HG03097 (cell line): ENCODE results near the gene CALHM1.
"Not testable (repeated sequence)": the region's sequence is repeated elsewhere in the genome, so short reads cannot be mapped to it uniquely, and the experiment has no call there.

ENCODE experiments used
- ATAC-seq: cut with Tn5 transposase; IDR thresholded peaks from one replicate; pipeline ENCODE4 v1.9.1; 2021; ENCODE audit not compliant: unreplicated experiment, low FRiP score

The CALHM1 gene, protein sequence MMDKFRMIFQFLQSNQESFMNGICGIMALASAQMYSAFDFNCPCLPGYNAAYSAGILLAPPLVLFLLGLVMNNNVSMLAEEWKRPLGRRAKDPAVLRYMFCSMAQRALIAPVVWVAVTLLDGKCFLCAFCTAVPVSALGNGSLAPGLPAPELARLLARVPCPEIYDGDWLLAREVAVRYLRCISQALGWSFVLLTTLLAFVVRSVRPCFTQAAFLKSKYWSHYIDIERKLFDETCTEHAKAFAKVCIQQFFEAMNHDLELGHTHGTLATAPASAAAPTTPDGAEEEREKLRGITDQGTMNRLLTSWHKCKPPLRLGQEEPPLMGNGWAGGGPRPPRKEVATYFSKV

DNA sequence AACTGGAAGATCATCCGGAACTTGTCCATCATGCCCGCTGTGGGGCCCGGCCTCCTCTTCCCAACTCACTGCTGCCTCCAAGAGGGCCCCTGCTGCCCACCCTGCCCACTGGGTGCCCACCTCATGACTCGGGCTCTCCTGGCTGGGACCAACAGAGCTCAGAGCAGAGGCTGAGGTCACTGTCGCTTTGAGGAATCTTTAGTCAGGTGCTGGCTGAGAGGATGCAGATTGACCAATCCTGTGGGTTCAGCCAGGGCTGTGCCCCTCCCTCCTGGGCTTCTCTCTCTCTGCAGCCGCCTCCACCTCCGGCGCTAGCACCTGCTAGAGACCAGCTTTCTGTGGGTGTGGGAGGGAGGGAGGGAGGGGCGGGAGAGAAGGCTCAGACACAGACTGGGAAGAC lies at the start of gene CALHM1:
Gene CALHM1 (minus strand): TSS at position 181 of the 400 bp plus-strand sequence. CDS start 149 bp downstream, at position 32.
- no peak for ATAC-seq

DNA sequence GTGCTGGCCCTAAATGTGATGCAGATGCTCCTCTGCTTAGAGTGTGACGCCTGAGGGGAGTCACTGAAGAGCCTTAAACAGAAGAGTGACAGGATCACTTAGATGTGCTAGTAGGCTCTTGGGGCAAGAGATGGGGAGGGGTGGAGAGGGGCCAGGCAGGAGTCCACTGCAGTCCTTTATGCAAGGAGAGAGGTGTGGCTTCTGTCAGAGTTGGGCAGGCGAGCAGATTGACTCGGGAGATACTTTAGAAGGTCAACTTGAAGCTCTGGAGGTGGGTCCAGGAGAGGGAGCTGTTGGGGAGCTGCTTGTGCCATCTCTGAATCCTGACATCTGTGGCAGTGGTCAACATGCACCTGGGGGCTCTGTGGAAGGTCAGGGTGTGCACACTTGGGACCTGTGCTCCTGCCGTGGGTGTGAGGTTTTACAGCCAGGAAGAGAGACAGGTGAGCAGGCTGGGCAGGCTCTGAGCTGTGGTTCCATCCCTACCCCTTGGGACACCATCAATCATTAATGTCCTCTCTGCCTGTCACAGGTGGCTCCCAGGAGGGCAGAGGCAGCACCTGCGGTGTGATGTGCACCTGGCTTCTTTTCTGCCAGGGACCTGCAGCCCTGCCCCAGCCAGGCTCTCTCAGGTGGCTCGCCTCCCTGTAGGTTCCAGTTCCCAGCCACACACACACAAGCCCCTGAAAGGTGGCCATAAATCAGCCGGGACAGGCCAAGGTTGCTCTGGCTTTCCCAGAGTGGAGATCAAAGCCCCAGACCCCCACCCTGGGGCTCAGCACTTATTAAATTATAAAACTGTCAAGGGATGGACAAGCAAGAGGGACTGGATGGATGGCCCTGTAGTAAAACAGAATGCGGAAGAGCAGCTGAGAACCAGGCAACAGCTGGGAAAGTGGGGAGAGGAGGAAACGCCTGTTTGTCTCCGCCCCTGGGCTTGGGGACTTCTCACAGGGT lies 48.8 kb upstream of the CALHM1 start:
- ATAC-seq: no peak

DNA sequence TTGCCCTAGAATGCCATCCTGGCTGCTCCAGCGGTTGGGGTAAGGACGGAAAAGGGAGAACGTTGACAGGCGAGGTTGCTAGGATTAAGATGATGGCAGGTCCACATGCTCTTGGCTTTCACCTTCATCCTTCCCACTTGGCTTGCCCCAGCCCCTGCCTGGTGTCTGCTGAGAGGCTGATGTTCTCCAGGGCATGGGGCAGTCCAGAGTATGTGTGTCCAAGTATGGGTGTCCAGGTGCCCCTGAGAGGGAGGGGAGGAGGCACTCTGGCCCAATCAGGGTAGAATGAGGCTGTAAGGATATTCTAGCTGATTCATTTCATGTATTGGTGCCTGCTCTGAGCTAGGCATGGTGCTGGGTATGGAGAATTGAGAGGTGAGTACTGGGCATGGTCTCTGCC lies 47.4 kb upstream of the CALHM1 start:
- ATAC-seq: no peak

DNA sequence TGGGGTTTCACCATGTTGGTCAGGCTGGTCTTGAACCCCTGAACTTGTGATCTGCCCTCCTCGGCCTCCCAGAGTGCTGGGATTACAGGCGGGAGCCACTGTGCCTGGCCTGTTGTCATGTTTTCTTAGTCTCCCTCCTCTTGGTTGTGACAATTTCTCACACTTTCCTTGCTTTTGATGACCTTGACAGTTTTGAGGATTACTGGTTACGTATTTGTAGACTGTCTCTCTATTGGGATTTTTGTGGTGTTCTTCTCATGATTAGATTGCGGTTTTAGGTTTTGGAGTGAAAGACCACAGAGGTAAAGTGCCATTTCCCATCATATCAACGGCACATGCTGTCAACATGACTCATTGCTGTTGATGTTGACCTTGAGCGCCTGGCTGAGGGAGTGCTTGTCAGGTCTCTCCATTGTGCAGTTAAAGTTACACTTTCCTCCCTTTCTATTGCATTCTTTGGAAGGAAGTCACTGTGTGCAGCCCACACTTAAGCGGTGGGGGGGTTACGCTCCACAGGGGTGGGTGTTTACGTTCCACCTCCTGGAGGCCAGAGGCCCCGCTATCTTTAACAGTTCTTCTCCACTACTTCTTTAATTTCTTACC lies 45.6 kb upstream of the CALHM1 start:
- no peak for ATAC-seq

DNA sequence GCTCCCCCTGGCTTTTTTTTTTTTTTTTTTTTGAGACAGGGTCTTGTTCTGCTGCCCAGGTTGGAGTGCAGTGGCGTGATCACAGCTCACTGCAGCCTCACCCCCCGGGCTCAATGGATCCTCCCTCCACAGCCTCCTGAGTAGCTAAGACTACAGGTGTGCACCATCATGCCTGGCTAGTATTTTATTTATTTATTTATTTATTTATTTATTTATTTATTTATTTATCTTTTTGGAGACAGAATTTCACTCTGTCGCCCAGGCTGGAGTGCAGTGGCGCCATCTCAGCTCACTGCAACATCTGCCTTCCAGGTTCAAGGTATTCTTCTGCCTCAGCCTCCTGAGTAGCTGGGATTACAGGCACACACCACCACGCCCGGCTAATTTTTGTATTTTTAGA lies 45.1 kb upstream of the CALHM1 start:
- not testable (repeated sequence) for ATAC-seq

DNA sequence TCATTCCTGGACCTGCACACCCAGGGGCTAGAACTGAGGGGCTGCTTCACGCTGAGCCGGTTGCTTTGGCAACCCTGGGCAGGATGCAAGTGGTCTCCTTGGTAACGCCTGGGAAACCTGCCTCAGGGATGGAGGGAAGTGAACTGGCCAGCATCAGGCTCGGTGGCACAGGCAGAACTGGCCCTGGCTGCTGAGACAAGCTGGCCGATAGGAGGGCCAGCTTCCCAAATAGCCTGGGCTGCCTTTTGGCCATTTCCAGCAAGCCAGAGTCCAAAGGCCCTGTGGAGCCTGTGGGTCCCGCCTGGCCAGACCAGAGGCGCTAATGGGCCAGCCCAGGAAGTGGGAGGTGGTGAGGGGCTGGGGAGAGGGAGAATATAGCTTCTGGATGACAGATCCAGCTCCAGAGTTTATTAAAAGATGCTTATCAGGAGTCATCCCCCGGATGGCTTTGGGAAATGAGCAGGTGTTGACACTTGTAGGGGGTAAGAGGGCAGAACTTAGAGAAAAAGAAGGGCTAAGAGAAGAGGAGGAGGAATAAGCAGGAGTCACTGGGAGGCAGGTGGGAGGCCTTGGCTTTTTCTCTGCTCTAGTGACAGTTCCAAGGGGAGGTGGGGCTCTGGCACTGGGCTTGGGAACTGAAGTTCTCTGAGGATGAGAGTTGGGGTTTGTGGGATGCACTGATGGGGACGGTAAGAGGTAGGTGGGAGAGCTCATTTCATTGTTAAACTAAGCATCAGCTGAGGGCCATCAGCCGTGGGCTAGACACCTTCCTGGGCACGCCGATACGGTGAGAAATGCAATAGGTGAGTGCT lies 44.4 kb upstream of the CALHM1 start:
- no peak for ATAC-seq

DNA sequence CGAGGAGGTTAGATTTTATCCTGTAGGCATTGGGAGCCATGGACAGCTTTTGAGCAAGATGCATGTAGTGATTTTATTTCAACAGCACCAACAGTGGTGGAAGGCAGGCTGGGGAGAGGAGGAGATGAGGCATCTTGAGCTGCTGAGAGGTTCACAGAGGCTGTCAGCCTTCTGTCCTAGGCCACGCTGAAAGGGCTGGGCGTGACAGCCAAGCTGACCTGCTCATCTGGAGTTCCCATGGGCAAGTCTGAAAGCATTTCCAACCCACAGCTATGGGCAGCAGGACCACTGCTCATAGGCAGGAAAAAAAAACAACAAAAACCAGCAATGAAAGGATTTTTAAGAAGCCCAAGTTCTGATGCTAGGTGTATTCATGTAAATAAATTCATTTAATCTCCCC lies 42.5 kb upstream of the CALHM1 start:
- ATAC-seq: no peak

DNA sequence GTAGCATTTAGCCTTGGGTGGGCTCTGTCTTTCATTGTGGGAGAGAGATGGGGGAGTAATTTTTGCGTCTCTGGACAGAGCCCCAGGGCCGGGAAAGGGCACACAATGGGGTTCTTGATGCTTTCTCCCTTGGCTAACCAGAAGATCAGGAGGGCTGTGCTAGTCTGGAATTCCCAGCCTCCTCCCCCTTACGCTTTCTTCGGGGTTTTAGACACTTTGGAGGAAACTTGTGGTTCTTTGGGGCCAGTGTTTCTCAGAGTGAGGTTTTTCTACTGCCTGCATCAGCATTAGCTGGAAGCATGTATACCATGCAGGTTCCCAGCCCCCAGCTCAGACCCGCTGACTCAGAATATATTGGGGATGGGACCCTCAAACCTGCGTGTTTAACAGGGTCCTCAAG lies 41.8 kb upstream of the CALHM1 start:
- no peak for ATAC-seq

DNA sequence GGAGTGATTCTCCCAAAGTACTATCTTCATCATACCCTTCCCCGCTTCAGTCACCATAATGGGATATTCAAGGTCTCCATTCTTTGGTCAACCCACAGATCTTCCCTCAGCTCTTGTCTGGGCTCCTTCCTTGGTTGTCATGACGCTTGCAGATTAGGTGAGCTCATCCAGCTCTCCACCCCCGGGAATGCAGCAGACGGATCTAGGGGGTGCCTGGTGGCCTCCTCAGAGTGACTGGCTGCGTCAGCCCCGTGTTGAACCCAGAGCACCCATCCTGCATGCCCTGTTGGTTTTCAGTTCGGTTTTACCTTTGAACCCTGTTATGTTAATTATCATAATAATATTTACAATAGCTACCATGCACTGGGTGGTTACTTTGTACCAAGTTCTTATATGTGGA lies 41.2 kb upstream of the CALHM1 start:
- no peak for ATAC-seq

DNA sequence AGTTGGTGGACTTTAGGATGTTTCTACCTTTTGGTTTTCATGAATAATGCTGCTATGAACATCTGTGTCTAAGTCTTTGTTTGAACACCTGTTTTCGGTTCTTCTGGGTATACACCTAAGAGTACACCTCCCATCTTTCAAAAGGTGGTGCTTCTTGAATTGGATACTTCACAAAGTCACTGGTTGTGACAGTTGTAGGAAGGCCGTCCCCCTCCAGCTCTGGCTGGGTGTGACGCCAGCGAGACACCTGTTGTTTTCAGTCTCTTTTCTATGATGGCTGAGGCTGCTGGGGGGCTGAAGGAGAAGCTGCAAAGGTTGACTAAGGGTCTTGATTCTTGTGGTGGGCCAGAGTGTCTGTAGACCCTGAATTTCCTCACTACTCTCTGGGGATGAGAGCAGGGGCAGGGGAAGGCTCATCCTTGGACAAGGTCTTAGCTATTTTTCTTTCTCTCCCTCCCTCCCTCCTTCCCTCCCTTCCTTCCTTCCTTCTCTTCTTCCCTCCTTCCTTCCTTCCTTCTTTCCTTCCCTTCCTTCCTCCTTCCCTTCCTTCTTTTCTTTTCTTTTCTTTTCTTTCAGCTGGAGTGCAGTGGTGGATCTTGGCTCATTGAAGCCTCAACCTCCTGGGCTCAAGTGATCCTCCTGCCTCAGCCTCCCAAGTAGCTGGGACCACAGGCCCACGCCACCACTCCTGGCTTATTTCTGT lies 40.4 kb upstream of the CALHM1 start:
- no peak for ATAC-seq

DNA sequence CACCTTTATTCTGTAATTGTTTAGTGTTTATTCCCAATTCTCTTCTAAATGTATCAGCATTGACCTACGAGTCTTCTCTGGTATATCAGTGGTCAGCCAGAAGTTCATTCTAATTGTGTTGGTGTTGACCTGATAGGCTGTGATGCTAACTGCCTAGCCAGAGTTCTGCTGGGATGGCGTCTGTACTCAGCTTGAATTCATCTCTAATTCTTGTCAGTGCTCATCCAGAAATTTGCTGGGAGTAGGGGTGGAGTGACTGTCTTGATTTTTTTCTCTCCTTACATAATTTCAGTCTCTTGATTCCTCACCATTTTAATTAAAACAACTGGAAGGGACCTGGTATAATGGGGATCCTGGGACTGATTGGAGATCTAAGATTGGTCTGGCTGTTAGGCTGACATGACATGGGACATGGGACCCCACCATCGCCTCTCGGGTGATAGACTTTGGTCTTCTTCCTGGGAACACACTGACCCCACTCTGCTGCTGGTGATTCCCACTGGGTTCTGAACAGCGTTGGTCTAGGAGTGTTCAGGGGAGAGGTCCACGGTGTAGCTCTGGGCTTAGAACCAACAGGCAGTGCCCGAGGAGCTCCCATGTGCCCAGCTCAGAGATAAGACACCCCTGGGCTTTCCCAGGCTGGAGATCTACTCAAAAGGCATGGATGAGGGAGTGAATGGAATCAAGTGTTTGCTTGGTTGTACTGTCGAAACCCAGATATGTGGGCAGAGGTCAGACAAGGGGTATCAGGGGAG lies 38.6 kb upstream of the CALHM1 start:
- ATAC-seq: no peak

DNA sequence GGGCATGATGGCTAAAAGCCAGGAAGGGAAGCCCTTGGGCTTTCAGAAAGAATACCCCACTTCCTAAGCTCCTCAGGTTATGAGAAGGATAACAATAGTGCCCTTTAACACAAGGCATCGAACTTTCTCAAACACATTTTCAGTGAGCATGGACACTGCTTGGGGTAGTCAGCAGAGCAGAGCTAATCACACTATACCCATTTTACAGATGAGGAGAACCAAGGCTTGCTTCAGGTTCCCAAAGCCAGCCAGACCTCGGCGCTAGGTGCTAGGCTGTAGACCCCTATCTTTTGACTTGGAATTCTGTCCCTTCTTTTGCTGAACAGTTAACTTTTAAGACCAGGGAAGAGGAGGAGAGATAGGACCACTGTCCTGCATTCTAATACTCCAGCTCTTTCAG lies 36.6 kb upstream of the CALHM1 start:
- ATAC-seq: no peak

DNA sequence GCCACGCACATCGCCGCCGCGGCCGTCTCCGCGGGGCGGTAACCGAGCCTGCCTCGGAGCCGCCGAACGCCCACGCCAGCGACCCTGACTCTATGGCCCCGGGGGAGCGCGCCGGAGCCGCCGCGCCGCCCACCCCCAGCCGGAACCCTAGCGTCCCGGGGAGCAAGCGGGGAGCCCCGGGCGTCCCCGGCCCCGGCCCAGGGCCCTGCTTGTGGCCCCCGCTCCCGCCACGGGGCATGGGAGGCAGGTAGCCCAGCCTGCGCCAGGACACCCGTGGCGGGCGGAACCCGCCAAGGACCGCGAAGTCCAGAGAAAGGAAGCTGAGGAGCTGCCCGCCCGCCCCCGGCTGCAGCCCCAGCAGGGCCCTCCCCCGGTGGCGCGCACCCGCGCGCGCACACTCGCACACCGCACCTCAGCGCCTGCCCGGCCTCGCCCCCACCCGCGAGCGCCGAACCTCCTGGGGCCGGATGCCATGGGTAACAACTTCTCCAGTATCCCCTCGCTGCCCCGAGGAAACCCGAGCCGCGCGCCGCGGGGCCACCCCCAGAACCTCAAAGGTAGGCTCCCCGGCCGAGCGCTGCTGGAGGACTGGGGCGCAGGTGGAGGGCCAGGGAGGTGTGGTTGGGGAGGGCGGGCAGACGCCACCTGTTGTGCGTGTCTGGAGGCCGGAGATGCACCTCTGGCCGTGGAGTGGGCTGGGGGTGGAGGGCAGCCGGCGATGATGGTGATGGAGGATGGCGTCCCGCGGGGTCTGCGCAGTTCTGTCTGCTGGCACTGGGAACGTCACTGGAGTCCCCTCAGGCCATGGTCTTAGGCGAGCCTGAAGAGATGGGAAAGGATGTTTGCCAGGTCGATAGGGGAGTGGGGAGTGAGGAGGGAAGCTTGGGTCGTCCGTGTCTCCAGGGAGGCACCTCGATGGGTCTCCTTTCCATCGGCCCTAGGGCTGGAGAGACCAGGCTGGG lies 35.5 kb upstream of the CALHM1 start:
- ATAC-seq: no peak

DNA sequence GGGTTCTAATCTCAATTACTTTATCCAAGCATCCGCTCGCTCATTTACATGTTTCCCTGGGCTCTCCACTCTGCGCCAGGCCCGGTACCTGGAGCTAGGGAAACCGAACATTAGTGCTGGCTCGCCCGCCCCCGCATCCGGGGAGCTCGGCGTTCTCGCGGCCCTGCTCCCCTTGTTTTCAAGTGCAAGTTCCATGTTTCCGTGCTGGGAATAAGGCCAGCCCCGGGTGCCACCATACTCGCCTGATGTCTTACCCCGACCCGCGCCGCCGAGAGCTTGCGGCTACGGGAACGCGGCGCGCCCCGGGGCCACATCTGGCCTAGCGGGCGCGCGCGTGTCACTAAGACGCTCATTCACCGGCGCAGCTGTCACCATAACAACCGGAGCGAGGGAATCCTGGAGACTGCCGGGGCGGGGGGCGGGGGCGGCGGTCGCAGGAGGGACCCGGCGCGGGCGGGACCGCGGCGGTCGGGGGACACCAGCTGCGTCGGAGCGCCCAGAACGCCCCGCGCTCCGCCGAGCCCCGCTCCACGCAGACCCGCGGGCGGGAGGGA lies 34.7 kb upstream of the CALHM1 start, which contains the start of gene NEURL1:
Gene NEURL1 (plus strand): TSS at position 344 of the 554 bp plus-strand sequence. CDS start 683 bp downstream, outside the sequence.
- ATAC-seq: no peak

DNA sequence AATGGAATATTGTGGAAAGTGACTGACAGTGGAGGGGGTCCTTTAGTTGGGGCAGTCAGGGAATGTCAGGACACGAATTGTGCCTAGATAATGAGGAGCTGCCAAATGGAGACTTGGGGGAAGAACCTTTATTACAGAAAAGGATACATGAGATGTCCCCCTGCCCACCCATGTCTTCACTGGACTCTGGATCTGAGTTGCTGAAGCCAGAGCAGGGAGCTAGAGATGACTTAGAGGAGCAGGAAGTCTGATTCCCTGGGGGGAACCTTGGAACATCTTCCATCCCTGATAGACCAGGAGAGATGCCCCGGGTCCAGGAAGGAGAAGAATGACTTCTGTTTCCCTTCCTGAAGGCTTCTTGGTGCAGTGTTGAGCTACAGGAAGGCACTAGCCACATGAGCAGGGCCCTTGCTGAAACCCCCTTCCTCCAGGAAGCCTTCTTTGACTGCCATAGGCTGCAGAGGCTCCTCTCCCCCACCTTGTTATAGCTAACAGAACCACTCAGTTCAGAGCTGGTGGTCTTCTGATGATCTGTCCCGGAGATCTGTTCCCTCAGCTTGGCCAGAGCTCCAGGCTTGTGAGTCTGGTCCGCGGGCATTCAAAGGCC lies 34.1 kb upstream of the CALHM1 start:
- ATAC-seq: no peak

DNA sequence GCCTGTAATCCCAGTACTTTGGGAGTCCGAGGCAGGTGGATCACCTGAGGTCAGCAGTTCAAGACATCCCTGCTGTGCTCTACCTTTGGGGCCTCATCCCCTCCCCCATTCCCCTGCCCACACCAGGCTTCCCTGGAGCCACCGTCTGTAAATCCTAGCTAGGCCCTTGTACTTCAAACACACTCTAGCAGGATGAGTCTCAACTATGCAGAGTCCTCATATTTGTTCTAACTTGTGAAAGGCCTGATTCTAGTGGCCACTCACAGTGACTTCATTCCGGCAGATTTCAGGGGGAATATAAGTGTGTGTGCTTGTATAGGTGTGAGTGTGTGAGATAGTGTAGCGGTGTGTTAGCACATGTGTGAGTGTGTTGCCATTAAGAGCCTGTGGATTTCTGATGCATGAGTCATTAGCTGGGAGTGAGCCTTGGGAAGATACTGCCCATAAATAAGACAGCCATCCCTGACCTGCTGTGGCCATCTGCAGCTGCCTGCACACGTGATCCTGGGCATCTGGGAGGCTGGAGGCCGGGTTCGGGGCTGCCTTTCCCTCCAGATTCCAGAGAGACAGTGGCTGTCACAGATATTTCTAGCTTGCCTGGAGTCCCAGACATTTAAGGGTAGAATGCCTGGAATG lies 33.1 kb upstream of the CALHM1 start:
- no peak for ATAC-seq

DNA sequence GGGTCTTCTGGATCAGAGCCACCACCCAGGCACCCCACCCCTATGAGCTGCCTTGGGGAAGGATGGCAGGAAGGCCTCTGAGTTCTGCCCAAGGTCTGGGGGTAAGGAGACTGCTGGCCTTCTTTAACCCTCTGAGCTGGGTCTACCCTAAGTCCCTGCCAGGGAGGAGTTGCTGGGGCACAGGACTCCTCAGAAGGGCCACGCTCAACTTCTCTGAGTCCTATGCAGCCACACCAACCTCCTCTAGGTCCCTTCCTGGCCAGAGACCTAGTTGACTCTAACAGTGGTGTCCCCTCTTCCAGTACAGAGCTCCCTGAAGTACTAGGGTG lies 32.2 kb upstream of the CALHM1 start:
- ATAC-seq: no peak
